HG03039 (cell line): ENCODE data around the gene FRMD6.
"Not testable (repeated sequence)": the region's sequence is repeated elsewhere in the genome, so short reads cannot be mapped to it uniquely, and the experiment has no call there.

Experiments
- ATAC-seq: cut with Tn5 transposase; IDR thresholded peaks from one replicate; pipeline ENCODE4 v1.9.1; 2021; ENCODE audit warnings: mild to moderate bottlenecking, moderate library complexity; ENCODE audit not compliant: unreplicated experiment

Gene FRMD6

DNA sequence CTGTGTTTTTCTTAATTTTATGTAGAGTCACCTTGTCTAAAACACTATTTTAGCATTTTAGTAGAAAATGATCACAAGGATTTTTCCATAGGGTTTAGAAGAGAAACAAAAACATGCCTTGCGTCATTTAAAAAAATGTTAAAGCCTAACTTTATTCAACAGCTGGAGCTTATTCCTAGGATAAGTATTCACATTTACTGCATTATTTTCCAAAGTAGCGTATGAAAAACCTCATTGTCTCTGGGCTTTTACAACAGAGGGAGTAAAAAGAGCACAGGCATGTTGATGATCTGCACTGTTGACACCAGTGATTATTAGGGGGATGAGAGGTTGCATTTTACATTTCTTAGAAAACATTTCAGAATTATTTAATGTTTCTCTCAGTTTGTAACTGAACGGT, 66.1 kb downstream of the FRMD6 start:
- ATAC-seq: no peak

DNA sequence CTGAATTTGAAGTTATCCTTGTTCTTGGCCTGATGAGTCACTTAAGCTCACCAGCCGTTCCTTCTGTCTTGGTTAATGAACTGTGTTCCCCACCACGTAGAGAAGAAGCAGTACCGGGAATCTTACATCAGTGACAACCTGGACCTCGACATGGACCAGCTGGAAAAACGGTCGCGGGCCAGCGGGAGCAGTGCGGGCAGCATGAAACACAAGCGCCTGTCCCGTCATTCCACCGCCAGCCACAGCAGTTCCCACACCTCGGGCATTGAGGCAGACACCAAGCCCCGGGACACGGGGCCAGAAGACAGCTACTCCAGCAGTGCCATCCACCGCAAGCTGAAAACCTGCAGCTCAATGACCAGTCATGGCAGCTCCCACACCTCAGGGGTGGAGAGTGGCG, 68.2 kb downstream of the FRMD6 start:
- no peak for ATAC-seq

DNA sequence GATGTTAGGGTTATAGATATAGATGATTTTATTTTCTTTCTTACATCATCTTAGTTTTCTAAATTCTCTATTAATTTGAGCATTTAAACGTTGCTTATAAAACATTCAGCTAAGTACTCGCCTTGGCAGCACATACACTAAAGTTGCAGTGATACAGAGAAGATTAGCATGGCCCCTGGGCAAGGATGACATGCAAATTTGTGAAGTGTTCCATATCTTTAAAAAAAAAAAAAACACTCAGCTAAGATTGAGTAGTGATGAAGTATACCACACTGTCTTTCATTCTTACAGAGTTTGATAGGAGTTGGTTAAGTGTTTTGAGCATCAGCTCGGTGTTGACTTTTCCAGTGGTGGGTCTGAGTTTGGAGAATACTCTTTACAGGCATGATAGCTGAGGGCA, 72.3 kb downstream of the FRMD6 start:
- ATAC-seq: no peak

DNA sequence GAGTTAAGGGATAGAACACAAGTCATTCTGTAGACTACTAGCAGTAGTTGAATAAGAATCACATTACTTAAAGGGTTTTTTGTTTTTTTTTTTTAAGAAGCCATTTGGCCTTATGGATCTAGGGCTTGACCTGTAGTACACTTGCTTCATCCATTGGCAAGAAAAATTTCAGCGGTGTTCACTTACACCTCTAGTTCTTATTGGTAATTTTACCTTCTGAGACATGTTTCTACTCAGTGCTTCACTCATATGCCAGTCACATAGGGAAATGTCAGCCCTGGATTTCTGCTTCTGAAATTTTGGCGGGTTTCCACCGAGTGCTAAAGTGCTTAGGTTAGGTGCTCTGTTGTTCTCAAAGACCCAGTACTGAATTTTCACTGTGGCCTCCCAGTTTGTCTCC, 72.9 kb downstream of the FRMD6 start:
- no peak for ATAC-seq

DNA sequence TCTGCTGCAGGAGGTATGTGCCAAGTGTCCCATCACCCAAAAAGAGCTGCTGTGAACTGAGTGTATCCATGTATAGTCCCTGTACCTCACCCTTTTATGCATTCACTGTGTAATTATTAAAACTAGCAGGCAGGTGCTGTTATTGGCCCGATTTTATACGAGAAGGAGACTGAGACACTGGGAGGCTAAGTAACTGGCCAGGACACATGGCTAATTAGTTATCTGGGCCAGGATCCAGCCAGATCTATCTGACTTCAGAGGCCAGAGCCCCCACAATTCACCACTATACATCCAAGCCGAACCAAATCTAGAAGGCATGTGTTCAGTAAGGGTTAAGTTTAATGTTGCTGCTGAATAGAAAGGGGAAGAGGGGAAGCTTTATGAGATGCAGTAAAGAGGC, 73.4 kb downstream of the FRMD6 start:
- ATAC-seq: no peak

DNA sequence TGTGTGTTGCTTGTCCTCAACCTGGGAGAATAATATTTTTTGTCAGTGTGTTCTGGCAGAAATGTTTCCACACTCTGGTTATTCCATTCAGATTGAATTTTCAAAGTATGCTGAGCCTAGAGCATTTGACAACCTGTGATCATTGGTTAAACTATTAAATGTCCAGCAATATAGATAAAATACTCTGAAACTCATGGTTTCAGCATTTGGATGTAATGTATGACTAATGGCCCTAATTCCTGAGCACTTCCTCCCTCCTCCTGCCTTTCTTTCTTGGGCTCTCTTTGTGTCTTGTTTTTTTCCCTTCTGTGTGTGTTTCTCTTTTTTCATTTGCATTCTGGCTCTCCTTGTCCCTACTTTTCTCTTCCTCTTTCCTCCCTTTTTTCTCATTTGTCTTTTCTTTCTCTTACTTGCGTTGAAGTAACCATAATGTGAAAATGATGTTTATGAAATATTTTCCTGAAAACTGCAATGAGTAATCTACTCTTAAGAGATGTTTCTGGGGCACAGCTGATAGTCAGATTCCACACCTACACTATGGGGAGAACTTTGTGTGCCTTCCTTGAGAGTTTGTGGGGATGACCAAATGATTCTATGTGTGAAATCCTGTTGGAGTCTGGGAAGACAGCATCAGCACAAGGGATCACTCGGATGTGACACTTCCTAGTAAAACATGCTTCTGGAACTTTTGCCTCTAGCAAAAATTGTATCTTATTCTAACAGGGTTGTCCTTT, 74.6 kb downstream of the FRMD6 start:
- no peak for ATAC-seq

DNA sequence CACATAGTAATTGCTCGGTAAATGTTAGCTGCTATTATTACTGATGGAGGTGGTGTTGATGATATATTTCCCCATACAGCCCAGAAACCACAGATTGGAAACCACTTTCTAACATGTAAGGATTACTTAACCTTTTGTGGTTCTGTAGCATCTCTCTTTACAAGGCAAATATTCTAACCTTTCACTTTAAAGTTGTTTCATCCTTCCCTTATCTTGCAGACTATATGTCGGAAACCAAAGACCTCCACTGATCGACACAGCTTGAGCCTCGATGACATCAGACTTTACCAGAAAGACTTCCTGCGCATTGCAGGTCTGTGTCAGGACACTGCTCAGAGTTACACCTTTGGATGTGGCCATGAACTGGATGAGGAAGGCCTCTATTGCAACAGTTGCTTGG, 75.8 kb downstream of the FRMD6 start:
- ATAC-seq: no peak

DNA sequence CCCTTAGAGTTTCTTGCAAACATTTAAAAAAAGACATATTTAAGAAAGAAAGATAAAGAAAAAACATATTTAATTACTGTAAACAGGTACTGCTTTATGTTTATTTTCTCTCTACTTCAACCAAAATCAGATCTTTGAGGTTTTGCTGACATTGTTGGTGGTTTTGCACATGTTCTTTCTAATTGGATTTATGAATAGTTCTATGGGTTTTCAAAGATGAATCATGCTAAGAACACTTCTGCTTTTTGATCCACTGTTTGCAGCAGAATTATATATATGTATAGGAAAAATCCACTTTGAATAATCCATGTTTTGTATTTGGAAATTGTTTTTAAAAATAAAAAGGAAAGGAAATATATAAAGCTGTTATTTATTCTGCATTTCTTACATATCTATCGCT, 78.4 kb downstream of the FRMD6 start:
- ATAC-seq: no peak

DNA sequence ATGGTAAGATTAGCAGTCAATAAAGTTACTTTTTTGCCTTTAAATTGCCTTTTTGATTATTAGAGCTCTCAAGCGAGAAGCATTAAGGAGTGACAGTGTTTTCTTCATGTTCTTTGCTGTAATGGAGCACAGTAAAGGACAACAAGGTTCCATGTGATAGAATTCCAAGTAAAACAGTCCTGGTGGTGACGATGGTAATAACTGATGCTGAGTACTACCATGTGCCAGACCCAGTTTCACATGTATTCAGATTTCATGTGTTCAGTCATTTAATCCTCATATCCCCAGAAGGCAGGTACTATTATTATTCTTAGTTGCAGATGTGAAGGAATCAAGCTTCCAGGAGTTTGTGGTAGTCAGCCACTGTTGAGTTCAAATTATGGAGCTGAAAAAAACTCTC, 79.0 kb downstream of the FRMD6 start:
- ATAC-seq: no peak

DNA sequence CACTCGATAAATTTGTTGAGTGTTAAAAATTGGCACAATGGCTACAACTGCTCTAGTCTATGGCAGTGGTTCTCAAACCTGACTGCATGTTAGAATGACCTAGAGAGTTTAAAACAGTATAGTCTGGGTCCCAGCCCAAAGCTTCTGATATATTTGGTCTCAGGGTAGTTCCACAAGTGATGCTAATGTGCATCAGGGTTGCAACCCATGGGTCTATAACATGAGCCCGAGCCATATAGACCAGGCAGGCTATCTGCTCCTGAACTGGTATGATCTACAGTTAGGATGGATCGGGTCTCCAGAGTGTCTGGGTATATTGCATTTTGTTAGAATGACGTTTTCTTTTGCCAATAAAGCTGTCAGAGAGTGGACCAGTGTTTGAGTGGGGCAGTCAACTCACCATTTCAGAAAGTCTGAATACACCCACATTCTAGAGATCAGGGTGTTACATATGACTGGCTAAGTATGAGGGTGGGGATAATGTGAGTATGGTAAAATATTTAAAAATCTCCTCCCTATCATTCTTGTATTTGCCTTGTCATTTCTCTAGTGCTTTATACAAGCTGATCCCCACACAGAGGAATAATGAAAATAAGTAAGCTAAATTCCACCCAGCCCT, 80.9 kb downstream of the FRMD6 start:
- no peak for ATAC-seq

DNA sequence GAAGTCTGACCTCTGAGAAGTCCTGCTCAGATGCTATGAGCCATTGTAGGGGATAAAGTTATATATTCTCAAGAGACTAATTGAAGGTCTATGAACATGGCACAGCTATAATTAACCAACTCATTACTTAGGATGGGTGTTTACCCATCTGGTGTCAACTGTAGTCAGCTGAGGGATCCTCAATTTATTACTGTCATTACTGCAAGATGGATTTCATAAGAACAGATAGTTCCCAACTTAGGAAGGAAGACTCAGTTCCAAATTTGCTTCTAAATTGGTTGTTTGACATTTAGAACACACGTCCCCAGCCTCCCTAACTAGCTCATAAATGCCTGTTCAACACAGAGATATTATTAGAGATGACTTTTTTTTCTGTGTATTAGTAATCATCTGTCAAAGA, 81.4 kb downstream of the FRMD6 start:
- ATAC-seq: no peak

DNA sequence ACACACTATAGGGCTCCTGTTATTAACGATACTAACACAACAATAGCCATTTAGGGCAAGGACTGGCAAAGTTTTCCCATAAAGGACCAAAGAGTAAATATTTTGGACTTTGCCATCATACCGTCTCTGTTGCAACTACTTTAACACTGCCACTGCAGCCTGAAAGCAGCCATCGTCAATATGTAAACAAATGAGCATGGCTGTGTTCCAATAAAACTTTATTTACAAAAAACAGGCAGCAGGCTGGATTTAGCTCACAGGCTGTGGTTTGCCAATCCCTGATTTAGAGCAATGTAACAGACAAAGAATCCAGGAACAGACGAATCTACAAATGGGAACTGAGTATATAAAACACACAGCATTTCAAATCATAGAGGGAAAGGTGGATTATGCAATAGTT, 84.1 kb downstream of the FRMD6 start:
- ATAC-seq: no peak

DNA sequence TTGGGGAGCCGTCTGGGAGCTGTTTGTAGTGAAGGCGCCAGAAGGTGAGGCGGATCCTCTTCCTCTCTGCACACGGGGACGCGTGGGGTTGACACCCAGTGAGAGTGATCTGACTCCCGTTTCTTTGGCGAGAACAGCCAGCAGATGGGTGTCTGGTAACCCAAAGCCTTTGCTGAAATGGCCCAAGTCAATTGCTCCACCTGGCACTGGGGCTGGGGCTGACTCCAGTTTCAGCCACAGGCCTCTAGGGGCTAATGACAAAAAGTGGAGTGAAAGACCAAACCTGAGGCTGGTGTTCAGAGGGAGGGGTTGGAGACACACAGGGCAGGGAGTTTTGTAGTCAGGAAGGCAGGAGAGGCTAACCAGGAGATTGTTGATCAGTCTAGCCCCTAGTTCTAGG, 87.0 kb downstream of the FRMD6 start:
- ATAC-seq: no peak

DNA sequence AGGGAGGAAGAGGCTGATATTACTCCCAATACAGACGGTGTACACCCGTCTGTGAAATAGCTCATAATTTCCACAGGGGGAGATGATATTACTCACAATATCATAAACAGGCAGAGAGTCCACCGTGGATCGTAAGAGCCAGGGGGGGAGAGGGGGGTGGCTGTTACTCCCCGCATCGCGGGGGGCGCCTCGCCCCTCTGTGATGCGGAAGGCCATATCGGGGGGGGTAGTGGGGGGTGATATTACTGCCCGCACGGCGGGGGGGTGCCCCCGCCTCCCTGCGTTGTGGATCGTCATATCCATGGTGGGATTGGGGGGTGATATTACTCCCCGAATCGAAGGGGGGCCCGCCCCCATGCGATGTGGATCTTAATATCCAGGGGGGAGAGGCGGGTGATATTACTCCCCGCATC, 91.9 kb downstream of the FRMD6 start:
- ATAC-seq: no peak

DNA sequence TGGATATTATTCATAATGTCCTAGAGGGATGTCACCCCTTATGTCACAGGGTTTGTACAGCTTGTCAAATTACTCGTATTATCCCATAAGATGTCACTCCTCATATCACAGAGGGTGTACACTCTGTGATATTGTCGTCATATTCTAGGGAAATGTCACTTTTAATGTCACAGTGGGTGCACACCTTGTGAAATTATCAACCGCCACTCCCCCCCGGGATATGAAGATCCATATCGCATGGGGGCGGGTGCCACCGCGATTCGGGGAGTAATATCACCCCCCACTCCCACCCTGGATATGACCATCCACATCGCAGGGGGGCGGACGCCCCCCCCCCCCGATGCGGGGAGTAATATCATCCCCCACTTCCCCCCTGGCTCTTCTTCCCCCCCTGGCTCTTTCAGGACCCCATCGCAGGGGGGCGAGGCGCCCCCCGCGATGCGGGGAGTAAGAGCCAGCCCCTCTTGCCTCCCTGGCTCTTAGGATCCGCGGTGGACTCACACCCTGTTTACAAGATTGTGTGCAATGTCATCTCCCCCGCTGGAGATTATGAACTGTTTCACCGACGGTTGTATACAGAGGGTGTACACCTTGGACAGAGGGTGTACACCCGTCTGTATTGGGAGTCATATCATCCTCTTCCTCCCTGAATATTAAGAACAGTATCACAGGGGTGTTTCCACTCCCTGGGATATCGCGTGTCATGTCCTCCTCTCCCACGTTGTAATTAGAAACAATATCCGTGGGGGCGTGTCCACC, 92.8 kb downstream of the FRMD6 start:
- no peak for ATAC-seq

DNA sequence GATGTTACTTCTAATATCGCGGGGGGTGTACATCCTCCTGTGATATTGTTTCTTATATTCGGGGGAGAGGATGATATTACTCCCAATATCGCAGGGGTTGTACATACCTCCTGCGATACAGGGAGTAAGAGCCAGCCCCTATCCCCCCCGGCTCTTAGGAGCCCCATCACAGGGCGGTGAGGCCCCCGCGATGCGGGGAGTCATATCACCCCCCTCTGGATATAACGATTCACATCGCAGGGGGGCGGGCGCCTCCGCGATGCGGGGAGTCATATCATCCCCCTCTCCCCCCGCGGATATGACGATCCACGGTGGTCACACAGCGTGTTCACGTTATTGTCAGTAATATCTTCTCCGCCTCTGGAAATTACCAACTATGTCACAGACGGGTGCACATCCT, 95.1 kb downstream of the FRMD6 start:
- ATAC-seq: not testable (repeated sequence)

DNA sequence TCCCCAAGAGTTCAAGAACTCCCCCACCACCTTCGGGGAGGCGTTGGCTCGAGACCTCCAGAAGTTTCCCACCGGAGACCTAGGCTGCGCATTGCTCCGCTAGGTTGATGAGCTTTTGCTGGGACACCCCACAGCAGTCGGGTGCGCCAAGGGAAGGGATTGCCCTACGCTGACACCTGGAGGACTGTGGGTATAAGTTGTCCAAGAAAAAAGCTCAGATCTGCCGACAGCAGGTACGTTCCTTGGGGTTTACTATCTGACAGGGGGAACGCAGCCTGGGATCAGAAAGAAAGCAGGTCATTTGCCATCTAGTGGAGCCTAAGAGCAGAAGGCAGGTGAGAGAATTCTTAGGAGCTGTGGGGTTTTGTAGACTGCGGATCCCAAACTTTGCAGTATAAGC, 98.8 kb downstream of the FRMD6 start:
- ATAC-seq: no peak

DNA sequence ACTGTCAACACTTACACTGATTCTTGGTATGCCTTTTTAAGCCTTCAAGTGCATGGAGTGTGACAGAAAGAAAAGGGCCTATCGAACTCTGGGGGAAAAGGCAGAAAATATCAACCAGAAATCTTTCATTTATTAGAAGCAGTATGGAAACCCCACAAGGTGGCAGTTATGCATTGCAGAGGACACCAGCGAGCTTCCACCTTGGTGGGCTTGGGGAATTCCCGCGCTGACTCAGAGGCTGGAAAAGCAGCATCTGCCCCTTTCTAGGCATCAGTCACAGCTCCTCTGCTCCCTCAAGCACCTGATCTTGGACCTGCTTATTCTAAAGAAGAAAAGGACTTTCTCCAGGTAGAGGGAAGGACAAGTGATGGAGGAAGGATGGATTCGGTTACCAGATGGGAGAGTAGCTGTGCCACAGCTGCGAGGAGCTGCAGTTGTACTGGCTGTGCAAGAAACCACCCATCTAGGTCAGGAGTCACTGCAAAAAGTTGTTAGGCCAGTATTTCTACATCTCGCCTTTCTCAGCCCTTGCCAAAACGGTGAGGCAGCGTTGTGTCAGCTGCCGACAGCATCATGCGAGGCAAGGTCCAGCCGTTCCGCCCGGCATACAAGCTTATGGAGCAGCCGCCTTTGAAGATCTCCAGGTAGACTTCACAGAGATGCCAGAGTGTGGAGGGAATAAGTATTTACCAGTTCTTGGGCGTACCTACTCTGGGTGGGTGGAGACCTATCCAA, 100.1 kb downstream of the FRMD6 start:
- ATAC-seq: not testable (repeated sequence)

DNA sequence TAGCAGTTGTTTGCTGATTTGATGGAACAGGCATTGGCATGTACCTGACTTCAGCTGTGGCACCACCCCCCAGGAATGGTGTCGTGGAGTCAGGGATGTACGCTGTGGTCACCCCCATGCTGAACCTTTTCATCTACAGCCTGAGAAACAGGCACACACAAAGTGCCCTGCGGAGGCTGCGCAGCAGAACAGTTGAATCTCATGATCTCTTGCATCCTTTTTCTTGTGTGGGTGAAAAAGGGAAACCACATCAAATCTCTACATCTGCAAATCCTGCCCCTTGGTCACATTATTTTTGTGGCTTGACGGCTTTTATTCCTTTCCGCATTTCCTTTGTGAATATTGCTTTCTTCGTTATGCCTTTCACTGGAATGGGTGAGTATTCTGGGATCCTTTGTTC, 106.0 kb downstream of the FRMD6 start:
- not testable (repeated sequence) for ATAC-seq

DNA sequence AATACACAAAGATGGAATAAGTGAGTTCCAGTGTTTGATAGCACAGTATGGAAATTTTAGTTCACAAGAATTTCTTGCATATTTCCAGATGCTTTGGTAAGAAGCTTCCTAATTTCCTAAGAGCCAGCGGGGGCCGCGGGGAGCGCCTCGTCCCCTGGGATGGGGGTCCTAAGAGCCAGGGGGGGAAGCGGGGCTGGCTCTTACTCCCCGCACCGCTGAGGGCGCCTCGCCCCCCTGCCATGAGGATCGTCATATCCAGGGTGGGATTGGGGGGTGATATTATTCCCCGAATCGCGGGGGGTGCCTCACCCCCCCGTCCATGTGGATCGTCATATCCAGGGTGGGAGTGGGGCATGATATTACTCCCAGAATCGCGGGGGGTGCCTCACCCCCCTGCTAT, 108.2 kb downstream of the FRMD6 start:
- ATAC-seq: no peak

DNA sequence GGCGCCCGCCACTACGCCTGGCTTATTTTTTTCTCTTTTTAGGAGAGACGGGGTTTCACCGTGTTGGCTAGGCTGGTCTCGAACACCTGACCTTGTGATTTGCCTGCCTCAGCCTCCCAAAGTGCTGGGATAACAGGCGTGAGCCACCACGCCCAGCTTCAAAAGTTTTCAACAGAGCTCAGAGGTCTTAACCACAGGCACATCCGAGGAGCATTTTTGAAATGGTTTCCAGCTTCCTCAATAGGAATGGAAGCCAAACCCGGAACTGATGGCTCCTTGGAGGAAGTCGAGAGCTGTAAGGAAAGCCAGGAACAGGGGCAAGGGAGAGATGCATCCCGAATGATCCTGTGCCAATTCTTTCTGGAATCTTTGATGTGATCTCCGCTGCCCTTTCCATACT, 114.0 kb downstream of the FRMD6 start:
- ATAC-seq: not testable (repeated sequence)
